A549 (cell line): ENCODE results near the gene SEMA6D.

ENCODE experiments used
- EHMT2 ChIP-seq: fragments of 200-600 bp; sonication (generic); IDR thresholded peaks from 2 replicates; pipeline ENCODE4 v1.6.1; 2016; ENCODE audit warnings: antibody characterized with exemption, low read depth, mild to moderate bottlenecking, moderate library complexity
- EP300 ChIP-seq, 2 experiments: fragments of >200 bp; sonication (Bioruptor Twin); formaldehyde crosslinking; IDR thresholded peaks; 2 replicates in 1 of 2; 3 replicates in 1 of 2; pipeline ENCODE4 v1.6.1; 2016 to 2017
- HOXA7 ChIP-seq: fragments of 250-450 bp; sonication (Bioruptor Pico); IDR thresholded peaks from 2 replicates; pipeline ENCODE4 v1.5.0; 2020; ENCODE audit warnings: mild to moderate bottlenecking, moderate library complexity
- JUN ChIP-seq, 2 experiments: fragments of >200 bp; sonication (Bioruptor Twin); formaldehyde crosslinking; IDR thresholded peaks; 2 replicates in 1 of 2; 3 replicates in 1 of 2; pipeline ENCODE4 v1.6.1; 2016 to 2017
- REST ChIP-seq: fragments of 200-600 bp; sonication (generic); IDR thresholded peaks from 2 replicates; pipeline ENCODE4 v1.6.1; 2016; ENCODE audit warnings: antibody characterized with exemption, mild to moderate bottlenecking, moderate library complexity
- TF ChIP-seq, protein P1 (sequence below): fragments of >200 bp; sonication (Bioruptor Twin); formaldehyde crosslinking; IDR thresholded peaks from 3 replicates; pipeline ENCODE4 v1.5.1; 2016

GRCh38 chr15:47728886-47729285, 11.6 kb downstream of the SEMA6D start:
- TF ChIP-seq, protein P1, sequence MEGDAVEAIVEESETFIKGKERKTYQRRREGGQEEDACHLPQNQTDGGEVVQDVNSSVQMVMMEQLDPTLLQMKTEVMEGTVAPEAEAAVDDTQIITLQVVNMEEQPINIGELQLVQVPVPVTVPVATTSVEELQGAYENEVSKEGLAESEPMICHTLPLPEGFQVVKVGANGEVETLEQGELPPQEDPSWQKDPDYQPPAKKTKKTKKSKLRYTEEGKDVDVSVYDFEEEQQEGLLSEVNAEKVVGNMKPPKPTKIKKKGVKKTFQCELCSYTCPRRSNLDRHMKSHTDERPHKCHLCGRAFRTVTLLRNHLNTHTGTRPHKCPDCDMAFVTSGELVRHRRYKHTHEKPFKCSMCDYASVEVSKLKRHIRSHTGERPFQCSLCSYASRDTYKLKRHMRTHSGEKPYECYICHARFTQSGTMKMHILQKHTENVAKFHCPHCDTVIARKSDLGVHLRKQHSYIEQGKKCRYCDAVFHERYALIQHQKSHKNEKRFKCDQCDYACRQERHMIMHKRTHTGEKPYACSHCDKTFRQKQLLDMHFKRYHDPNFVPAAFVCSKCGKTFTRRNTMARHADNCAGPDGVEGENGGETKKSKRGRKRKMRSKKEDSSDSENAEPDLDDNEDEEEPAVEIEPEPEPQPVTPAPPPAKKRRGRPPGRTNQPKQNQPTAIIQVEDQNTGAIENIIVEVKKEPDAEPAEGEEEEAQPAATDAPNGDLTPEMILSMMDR = no peak
- no peak for TF ChIP-seq REST
- TF ChIP-seq EHMT2 = no peak
- no peak for TF ChIP-seq EP300 (IDR thresholded peaks at IDR 0.05)
- TF ChIP-seq JUN (IDR thresholded peaks at IDR 0.05) = no peak
- no peak for TF ChIP-seq HOXA7
